Sigmoid colon (tissue), 7 donors: Measurements from ENCODE around the gene MMP27. TPM values are rescaled to one million over a fixed set of nuclear protein-coding genes. Genes with fewer than 3 reads are reported as not detected.

ENCODE experiments used
- DNase-seq: peaks from one replicate; pipeline ENCODE4 v3.0.0-alpha.2; 2019
- H3K27ac ChIP-seq, 4 donors: fragments of 200-600 bp; sonication (generic); one replicate each; pipeline ENCODE4 v1.5.1; 2016 to 2019; ENCODE audit warnings: mild to moderate bottlenecking in 1 of 4
- H3K27me3 ChIP-seq, 3 donors: fragments of 200-600 bp; sonication (generic); one replicate each; pipeline ENCODE4 v1.5.1; 2019; ENCODE audit warnings: mild to moderate bottlenecking in 1 of 3
- H3K36me3 ChIP-seq, 4 donors: fragments of 200-600 bp; sonication (generic); one replicate each; pipeline ENCODE4 v1.5.1; 2016 to 2019
- H3K4me1 ChIP-seq, 4 donors: fragments of 200-600 bp; sonication (generic); one replicate each; pipeline ENCODE4 v1.5.1; 2017 to 2019
- H3K4me3 ChIP-seq, 4 donors: fragments of 200-600 bp; sonication (generic); one replicate each; pipeline ENCODE4 v1.5.1; 2017 to 2019; ENCODE audit warnings: mild to moderate bottlenecking in 2 of 4, moderate library complexity in 1 of 4
- H3K9me3 ChIP-seq, 4 donors: fragments of 200-600 bp in 3 of 4; sonication (generic) in 3 of 4; one replicate each; pipeline versions ENCODE4 v1.5.1 to v1.6.1; 2013 to 2019
- CTCF ChIP-seq, 4 experiments: fragments of 450-650 bp in 3 of 4; fragments of 200-600 bp in 1 of 4; IDR thresholded peaks; one replicate each; pipeline ENCODE4 v1.5.1; 2016 to 2019; ENCODE audit warnings: antibody characterized with exemption in 4 of 4, mild to moderate bottlenecking in 3 of 4, moderate library complexity in 2 of 4
- EP300 ChIP-seq, 4 donors: sonication (generic); formaldehyde crosslinking; IDR thresholded peaks; one replicate each; pipeline ENCODE4 v1.6.1; 2017; ENCODE audit warnings: antibody characterized with exemption in 4 of 4
- POLR2A ChIP-seq, 2 donors: fragments of 450-650 bp; IDR thresholded peaks; one replicate each; pipeline ENCODE4 v1.6.1; 2016; ENCODE audit warnings: antibody characterized with exemption in 2 of 2, mild to moderate bottlenecking in 2 of 2, moderate library complexity in 2 of 2
- POLR2AphosphoS5 ChIP-seq, 4 donors: sonication (generic); formaldehyde crosslinking; IDR thresholded peaks; one replicate each; pipeline ENCODE4 v1.6.1; 2017; ENCODE audit warnings: antibody characterized with exemption in 4 of 4
- WGBS, 2 donors: extraction: QIAGEN DNeasy Blood & Tissue Kit; methylation state at CpG; one replicate each; pipeline ENCODE4 v1.1.7; 2013; 5-methylcytosine and 5-hydroxymethylcytosine counted together
- intact Hi-C: fragments of 100-400 bp; cut with DNase I; formaldehyde crosslinking; loops from one replicate; pipeline ENCODE4 v1.15.1; 2023
- polyA plus RNA-seq, 3 donors: library from polyadenylated mRNA; stranded (reverse); fragments of 200-250 nt; gene quantifications; one replicate each; pipeline ENCODE4 v1.2.3, GENCODE V29; 2013
- total RNA-seq, 4 donors: library from RNA; depleted of rRNA; stranded (reverse); fragments of >200 nt; gene quantifications; one replicate each; pipeline ENCODE4 v1.1.0, GENCODE V29; 2016
- donor health status: healthy with polysubstance abuse.
- donor health status: Bipolar disorder and iron deficiency.
- donor health status: healthy.

The MMP27 gene
- total and polyA plus RNA-seq, 7 donors = not detected

DNA sequence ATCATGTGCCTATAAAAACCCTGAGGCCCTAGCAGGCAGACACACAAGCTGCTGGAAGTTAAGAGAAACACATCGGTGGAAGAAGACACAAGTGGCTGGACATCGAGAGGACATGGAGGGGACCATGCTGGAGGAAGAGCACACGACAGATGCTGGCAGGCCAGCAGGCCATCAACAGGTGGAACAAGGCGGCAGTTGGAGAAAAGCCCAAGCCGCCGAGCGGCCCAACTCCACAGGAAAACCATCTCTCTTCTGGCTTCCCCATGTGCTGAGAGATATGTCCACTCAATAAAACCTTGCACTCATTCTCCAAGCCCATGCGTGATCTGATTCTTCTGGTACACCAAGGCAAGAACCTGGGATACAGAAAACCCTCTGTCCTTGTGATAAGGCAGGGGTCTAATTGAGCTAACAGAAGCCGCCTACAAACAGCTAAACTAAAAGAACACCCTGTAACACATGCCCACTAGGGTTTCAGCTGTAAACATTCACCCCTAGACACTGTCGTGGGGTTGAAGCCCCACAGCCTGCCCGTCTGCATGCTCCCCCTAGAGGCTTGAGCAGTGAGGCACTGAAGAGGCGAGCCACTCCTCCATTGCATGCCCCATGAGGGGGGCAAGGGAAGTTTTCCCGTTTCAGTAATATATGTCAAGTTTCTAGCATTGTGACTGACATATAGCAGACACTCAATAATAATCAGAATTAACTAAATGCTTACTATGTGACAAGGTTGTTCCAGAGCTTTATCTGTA, 41.4 kb downstream of the MMP27 start:
- H3K27ac ChIP-seq = no peak overlapping the region
- DNase-seq = no peak
- no peaks in the 10 kb centered on the region for H3K27me3 ChIP-seq
- no peaks in the 10 kb centered on the region for H3K36me3 ChIP-seq
- H3K4me3 ChIP-seq = no peak overlapping the region
- peaks cover 0 to 7% (median 3%) of the 10 kb centered on the region in 4 donors for H3K4me1 ChIP-seq
- WGBS, 2 donors = 80 to 81% methylated on average over 13 of the region's 13 CpGs
- no peak for TF ChIP-seq EP300 (IDR thresholded peaks at IDR 0.05)
- no peak for TF ChIP-seq CTCF (IDR thresholded peaks at IDR 0.05)
- TF ChIP-seq POLR2A (IDR thresholded peaks at IDR 0.05) = no peak
- no peak for TF ChIP-seq POLR2AphosphoS5 (IDR thresholded peaks at IDR 0.05)
- intact Hi-C loops = no loop called here
- no peaks in the 10 kb centered on the region for H3K9me3 ChIP-seq

- intact Hi-C loops = no loop called here
- TF ChIP-seq POLR2AphosphoS5 (IDR thresholded peaks at IDR 0.05) (no peak), POLR2A (IDR thresholded peaks at IDR 0.05) (no peak), CTCF (IDR thresholded peaks at IDR 0.05) (no peak), EP300 (IDR thresholded peaks at IDR 0.05) (no peak)
- Histone ChIP-seq H3K9me3 (no peaks in the 10 kb centered on the region), H3K27ac (no peak overlapping the region), H3K27me3 (no peaks in the 10 kb centered on the region), H3K4me1 (peaks cover 0 to 7% (median 3%) of the 10 kb centered on the region in 4 donors), H3K36me3 (no peaks in the 10 kb centered on the region), H3K4me3 (no peak overlapping the region)
- DNase-seq = no peak
Observed at GRCh38 chr11:102662607-102663006, 43.0 kb downstream of the MMP27 start.

- WGBS, 2 donors = 87 to 93% methylated on average over 4 of the region's 4 CpGs
- Histone ChIP-seq H3K36me3 (no peaks in the 10 kb centered on the region), H3K4me1 (peaks cover 0 to under 1% (median 0%) of the 10 kb centered on the region in 4 donors), H3K4me3 (no peak overlapping the region), H3K9me3 (no peaks in the 10 kb centered on the region), H3K27me3 (no peaks in the 10 kb centered on the region), H3K27ac (no peak overlapping the region)
- no peak for DNase-seq
- intact Hi-C loops = no loop called here
- TF ChIP-seq POLR2AphosphoS5 (IDR thresholded peaks at IDR 0.05) (no peak), CTCF (IDR thresholded peaks at IDR 0.05) (no peak)
Observed at GRCh38 chr11:102661040-102661439, 44.5 kb downstream of the MMP27 start.

- Histone ChIP-seq H3K27me3 (no peaks in the 10 kb centered on the region), H3K36me3 (no peaks in the 10 kb centered on the region), H3K27ac (no peak overlapping the region), H3K4me1 (no peaks in the 10 kb centered on the region), H3K9me3 (no peaks in the 10 kb centered on the region), H3K4me3 (no peak overlapping the region)
- TF ChIP-seq POLR2AphosphoS5 (IDR thresholded peaks at IDR 0.05) = no peak
- no peak for TF ChIP-seq CTCF (IDR thresholded peaks at IDR 0.05)
- TF ChIP-seq EP300 (IDR thresholded peaks at IDR 0.05) = no peak
- TF ChIP-seq POLR2A (IDR thresholded peaks at IDR 0.05) = no peak
- WGBS, 2 donors = 75 to 86% methylated on average over 1 of the region's 1 CpG
- DNase-seq = no peak
- intact Hi-C loops = no loop called here
Observed at GRCh38 chr11:102656528-102656927, 49.0 kb downstream of the MMP27 start.

DNA sequence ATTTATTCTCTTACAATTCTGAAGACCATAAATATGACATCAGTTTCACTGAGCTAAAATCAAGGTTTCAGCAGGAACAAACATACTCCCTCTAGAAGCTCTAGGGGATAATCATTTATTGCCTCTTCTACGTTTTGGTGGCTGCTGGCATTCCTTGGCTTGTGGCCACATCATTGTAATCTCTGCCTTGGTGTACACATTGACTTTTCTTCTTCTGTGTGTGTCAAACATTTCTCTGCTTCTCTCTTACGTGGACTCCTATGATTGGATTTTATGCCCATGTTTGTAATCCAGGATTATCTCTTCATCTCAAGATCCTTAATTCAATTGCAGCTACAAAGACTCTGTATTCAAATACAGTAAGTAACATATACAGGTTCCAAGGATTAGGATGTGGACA, 50.0 kb downstream of the MMP27 start:
- Histone ChIP-seq H3K27ac (no peak overlapping the region), H3K27me3 (no peaks in the 10 kb centered on the region), H3K4me3 (no peak overlapping the region), H3K4me1 (no peaks in the 10 kb centered on the region), H3K36me3 (no peaks in the 10 kb centered on the region), H3K9me3 (no peaks in the 10 kb centered on the region)
- intact Hi-C loops = no loop called here
- DNase-seq = no peak
- WGBS, 2 donors = 48 to 71% methylated on average over 2 of the region's 2 CpGs
- TF ChIP-seq POLR2A (IDR thresholded peaks at IDR 0.05) = no peak
- no peak for TF ChIP-seq CTCF (IDR thresholded peaks at IDR 0.05)
- no peak for TF ChIP-seq POLR2AphosphoS5 (IDR thresholded peaks at IDR 0.05)
- TF ChIP-seq EP300 (IDR thresholded peaks at IDR 0.05) = no peak
